Measurements from ENCODE around the gene RPL13.
"Not testable (repeated sequence)": the region's sequence is repeated elsewhere in the genome, so short reads cannot be mapped to it uniquely, and the experiment has no call there.

RPL13 gene

DNA sequence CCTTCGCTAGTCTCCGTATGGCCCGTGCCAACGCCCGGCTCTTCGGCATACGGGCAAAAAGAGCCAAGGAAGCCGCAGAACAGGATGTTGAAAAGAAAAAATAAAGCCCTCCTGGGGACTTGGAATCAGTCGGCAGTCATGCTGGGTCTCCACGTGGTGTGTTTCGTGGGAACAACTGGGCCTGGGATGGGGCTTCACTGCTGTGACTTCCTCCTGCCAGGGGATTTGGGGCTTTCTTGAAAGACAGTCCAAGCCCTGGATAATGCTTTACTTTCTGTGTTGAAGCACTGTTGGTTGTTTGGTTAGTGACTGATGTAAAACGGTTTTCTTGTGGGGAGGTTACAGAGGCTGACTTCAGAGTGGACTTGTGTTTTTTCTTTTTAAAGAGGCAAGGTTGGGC is 2.5 kb downstream of the RPL13 start:
- DNase-seq (ENCODE audit: low spot score) (no peak), FAIRE-seq (no peak)

DNA sequence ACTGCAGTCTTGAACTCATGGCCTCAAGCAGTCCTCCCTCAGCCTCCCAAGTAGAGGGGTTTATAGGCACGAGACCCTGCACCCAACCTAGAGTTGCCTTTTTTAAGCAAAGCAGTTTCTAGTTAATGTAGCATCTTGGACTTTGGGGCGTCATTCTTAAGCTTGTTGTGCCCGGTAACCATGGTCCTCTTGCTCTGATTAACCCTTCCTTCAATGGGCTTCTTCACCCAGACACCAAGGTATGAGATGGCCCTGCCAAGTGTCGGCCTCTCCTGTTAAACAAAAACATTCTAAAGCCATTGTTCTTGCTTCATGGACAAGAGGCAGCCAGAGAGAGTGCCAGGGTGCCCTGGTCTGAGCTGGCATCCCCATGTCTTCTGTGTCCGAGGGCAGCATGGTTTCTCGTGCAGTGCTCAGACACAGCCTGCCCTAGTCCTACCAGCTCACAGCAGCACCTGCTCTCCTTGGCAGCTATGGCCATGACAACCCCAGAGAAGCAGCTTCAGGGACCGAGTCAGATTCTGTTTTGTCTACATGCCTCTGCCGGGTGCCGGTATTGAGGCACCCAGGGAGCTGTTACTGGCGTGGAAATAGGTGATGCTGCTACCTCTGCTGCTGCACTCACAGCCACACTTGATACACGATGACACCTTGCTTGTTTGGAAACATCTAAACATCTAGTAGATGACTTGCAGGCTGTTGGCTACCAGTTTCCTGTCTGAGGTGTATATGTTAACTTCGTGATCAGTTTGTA is 3.3 kb downstream of the RPL13 start:
- no peak for FAIRE-seq

DNA sequence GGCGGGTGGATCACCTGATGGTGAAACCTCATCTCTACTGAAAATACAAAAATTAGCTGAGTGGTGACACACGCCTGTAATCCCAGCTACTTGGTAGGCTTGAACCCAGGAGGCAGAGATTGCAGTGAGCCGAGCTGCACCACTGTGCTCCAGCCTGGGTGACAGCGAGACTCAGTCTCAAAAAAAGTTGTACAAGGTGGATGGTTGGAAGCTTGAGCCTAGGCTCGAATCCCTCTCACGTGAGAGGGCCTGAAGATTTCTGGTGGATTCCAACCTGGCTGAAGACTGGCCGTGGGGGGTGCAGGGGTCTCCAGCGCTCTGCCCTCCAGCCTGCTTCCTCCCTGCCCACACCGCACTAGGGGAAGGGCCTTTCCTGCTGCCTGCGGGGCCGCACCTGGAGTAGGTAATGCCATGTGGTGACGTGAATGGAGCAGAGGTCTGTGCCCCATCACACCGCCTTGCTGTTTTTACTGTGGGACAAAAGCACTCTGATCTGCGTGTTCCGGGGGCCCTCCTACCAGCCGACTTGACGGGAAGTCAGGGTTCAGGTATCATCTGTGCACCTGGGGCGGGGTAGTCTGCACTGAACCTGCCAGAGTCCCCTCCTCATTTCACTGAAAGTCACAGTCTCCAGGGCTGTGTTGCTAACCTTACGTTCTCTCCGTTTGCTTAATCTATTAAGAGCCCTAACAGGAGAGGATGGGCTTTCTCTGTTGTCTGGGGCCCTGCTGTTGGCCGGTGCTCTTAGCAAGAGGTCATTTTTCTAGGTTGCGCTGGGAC is 4.2 kb downstream of the RPL13 start:
- FAIRE-seq (no peak), DNase-seq (ENCODE audit: low spot score) (no peak)

More for the DNA sequence above, 3.3 kb downstream of the RPL13 start:
- no peak for DNase-seq (ENCODE audit: low spot score)

DNA sequence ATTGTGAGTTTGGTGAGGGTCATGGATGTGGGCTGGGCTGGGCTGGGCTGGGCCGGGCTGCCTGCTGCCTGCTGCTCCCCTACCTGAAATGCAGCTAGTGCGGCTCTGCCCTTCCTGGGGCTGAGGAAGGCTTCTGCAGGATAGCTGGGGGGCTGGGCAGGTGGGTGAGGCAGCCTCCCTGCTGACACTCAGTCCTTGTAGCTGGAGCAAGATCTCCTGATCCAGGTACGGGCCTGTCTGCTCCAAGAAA is 4.7 kb downstream of the RPL13 start:
- no peak for FAIRE-seq
- no peak for DNase-seq (ENCODE audit: low spot score)

DNA sequence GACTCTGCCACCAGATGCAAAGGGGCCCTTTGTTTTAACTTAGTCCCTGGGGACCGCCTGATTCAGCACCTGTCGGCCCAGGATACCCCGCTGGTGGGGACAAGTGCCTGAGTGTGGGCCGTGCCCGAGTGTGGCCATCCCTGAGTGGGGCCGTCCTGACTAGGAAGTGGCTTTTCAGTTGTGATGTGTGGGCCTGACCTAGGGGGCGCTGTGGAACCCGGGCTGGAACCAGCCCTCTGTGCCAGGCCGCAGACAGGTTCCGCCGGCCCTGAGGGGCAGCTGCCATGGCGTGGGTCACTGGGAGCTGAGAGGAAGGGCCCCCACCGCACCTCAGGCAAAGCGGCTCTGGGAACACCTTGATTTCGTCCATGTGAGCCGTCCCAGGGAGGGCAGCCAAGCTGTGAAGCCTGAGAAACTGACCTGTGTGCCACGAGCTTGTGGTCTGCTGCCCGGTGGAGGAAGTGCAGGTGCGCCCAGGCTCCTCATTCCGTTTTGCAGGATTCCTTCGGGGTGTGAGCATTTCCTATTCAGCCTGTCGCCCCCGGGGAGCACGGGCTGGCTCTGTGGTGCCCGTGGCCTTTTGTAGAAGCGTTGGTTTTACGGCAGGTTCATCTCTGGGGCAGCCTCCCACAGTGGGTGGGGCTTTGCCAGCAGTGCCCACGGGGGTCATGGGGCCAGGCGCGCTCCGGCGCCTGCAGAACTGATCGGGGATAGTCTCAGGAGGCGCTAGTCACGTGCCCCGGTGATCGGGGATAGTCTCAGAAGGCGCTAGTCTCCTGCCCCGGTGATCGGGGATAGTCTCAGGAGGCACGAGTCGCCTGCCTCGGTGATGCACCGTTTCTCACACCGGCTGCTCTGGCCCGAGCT is 5.3 kb downstream of the RPL13 start:
- FAIRE-seq (no peak), DNase-seq (ENCODE audit: low spot score) (peak; percentile 70)

DNA sequence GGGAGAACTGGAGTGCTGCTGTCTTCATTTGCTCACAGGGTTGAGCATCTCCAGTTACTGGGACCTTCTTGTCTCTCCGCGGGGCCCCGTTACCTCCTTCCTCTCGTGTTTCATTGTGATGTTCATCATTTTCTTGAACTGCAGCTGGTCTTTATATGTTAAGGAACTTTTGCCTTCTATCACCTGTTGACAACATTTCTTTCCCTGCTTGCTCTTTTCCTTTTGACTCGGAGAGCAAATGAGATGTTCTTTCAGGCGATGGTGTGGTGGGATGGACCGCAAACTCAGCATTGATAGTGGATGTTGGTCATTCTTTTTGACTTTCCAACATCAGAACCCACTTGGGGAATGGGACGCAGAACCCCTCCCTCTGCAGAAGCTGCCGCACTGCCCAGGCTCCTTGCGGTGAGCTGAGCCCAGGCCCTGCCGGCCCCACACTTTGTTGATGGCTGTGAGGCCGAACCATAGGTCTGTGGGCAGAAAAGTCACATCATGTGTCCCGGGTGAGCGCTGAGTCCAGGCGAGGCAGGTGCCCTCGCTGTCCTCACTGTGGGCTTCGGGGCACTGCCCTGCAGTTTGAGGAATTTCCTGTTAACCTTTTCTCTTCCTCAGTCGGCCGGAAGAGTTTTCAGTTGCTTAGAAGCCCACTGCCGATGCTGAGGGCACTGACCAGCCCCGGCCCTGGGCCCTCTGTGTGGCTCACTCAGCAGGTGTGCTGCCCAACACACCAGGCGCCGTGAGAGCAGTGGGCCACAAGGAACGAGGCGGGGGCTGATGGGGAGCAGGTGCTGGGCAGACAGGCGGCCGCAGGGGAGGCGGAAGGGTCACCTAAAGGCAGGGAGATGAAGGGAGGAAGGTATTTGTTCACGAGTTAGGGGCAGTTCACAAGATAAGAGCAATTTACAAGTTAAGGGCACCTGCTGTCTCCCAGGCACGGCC is 7.4 kb downstream of the RPL13 start:
- DNase-seq (ENCODE audit: low spot score) = no peak
- no peak for FAIRE-seq

DNA sequence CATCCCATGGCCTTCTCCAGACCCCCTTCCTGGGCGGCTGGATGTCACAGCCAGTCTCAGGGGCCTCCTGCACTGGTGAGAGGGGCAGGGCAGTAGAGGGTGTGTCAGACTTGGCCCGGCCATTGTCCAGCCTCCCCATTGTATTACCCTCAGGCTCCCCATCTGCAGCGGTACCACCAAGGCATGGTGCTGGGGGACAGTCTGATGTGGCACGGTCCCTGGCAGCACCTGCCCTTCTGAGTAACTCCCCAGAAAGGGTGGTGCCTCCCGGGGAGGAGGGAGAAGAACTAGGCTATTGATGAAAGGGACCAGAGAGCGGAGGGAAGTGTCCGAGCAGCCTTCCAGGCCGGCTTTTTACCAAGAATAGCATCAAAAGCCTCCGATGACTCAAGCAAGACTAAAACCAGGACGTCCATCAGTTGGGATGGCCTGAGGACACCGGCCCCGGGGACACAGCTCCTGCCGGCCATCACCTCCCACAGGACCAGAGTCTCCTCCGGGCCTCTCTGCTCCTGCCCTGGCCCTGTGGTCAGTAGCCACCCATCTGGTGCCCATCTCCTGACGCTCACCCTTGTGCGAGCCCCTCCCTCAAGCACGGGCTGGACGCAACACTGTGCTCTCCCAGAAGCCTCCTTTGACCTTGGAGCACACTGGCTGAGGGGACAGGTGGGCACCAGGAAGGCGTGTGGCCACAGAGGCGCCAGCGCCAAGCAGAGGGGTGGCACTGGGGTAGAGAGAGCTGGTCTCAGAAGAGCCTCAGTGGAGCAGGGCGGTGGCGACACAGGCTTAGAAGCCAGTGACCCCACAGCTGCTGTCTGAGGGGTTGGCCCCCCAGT is 9.2 kb downstream of the RPL13 start:
- FAIRE-seq (no peak), DNase-seq (ENCODE audit: low spot score) (no peak)

DNA sequence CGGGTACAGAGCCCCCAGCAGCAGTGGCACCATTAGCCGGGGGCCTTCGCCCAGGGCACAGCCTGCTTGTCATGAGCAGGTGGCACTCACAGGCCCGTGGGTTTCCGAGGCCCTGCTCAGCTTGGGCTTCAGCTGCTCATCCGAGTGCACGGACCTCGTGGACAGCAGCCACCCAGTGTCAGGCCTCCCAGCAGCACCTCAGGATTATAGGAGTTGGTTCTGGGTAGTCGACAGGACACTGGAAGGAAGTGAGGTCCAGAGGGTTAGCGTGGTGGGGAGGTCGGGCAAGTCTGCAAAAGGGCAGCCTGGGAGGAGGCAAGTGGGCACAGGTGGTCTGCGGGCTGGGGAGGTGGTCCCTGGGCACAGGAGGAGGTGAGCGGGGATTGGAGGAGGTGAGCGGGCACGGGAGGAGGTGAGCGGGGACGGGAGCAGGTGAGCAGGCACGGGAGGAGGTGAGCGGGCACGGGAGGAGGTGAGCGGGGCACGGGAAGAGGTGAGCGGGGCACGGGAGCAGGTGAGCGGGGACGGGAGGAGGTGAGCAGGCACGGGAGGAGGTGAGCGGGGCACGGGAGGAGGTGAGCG is 10.0 kb downstream of the RPL13 start:
- no peak for DNase-seq (ENCODE audit: low spot score)
- no peak for FAIRE-seq

DNA sequence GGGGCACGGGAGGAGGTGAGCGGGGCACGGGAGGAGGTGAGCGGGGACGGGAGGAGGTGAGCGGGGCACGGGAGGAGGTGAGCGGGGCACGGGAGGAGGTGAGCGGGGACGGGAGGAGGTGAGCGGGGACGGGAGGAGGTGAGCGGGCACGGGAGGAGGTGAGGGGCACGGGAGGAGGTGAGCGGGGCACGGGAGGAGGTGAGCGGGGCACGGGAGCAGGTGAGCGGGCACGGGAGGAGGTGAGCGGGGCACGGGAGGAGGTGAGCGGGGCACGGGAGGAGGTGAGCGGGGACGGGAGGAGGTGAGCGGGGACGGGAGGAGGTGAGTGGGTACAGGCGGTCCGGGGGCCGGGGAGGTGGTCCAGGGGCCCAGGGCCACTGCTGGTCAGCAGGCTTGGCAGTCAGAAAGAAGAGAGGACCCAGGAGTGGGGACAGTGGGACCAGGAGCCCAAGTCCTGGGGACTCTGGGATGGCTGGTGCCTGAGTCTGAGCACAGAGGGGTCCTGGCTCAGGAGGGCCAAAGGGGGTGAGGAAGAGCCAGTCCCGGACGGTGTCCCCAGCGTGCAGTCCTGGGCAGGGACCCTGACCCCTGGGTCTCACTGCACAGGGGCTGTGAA is 10.6 kb downstream of the RPL13 start:
- not testable (repeated sequence) for DNase-seq (ENCODE audit: low spot score); FAIRE-seq

DNA sequence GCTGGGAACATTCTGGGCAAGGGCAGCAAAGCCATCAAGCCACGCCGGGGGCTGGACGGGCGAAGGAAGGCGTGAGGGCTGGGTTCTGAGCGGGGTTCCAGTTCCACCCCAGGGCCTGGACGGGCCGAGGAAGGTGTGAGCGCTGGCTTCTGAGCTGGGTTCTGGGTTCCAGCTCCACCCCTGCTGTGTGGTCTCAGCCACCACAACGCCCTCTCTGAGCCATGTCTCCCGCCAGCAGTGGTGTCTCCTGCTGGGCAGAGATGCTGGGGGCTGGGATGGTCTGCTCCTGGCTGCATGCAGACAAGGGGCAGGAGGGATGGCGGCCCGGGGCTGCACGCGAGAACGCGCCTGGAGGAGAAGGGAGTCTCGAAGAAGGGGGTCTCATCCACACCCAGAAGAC is 11.2 kb downstream of the RPL13 start:
- DNase-seq (ENCODE audit: low spot score) (no peak), FAIRE-seq (no peak)

DNA sequence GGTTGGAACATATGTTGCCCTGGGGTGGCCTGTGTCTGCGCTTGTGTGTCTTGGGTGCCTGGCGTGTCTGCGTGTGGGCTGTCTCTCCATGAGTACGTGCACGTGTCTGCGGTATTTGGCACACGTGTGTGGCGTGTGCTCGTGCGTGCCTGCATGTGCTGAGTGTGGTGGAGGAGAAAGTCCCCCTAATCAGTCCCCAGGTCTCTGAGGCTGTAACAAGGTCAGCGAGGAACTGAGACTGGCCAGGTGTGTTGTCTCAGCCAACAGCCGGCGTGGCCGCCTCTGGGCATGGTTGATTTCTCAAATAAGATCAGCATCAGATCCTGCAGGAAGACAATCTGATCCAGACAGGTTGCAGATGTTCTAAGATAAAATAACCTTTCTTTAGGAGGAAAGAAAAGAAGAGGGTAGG is 11.6 kb downstream of the RPL13 start:
- FAIRE-seq (no peak), DNase-seq (ENCODE audit: low spot score) (no peak)

DNA sequence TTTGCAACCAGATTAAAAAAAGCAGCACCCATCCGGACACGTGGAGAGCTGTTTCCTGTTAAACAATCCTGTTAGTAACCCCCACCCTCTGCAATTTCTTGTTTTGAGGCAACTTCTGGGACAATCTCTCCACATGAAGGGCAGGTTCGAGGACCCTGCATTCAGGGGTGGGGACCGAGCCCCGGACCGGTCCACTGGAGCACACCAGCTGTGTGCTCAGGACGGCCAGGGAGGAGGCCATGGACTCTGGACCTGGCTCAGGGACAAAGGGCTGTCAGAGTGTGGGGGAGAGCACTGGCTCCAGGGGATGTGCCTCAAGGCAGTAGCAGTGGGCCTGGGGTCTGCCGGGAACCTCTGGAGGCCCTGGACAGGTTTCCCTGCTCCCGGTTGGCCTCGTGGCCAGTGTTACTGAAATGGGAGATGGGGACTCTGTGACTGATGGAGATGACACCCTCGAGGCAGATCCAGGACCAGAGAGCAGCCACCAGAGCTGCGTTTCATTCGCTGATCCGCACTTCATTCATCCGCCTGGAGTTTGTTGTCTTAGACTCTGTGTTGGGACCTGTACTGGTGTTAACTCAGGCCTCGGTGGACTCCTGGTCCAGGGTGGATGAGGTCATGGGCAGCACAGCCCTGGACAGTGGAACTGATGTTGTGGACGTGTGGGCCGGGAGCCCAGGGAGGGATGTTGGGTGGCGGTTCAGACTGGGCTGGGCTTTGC is 12.2 kb downstream of the RPL13 start:
- DNase-seq (ENCODE audit: low spot score) (no peak), FAIRE-seq (no peak)

DNA sequence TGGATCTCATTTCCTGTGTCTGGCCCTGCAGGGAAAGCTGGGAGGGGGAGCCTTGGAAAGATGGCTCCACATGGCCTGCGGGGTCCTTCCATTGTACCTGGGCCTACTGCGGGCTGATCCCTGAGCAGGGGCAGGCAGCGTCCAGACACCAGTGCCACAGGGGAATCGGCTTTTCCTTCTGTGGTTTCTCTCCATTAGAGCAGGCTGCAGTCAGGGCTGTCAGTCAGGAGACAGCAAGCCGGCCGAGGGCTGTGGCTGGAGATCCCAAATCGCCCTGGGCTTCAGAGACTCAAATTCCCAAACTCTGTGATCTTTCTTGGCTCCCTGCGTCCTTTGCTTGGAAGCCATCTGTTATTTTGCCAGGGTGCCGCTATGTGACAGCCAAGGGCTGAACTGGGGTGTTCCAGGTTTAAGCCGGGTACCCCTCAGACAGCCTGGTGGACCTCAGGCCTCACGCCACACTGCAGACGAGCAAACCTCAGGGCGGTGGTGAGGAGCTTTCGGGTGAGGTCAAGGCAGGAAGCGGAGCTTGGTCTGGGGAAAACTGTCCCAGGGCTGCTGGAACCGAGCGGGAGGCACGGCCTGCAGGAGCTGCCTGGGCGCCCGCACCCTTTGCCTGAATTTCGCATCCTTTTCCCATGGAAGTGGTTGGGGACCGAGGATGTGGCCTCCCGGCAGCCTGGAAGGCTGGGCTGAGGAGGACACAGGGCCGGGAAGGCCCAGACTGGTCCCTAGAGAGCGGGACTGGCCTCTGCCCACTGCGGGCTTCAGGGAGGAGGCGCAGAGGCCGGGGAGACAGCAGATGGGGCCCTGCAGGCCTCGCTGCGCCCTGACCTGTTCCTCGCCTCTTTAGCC is 13.6 kb downstream of the RPL13 start:
- FAIRE-seq (no peak), DNase-seq (ENCODE audit: low spot score) (no peak)

DNA sequence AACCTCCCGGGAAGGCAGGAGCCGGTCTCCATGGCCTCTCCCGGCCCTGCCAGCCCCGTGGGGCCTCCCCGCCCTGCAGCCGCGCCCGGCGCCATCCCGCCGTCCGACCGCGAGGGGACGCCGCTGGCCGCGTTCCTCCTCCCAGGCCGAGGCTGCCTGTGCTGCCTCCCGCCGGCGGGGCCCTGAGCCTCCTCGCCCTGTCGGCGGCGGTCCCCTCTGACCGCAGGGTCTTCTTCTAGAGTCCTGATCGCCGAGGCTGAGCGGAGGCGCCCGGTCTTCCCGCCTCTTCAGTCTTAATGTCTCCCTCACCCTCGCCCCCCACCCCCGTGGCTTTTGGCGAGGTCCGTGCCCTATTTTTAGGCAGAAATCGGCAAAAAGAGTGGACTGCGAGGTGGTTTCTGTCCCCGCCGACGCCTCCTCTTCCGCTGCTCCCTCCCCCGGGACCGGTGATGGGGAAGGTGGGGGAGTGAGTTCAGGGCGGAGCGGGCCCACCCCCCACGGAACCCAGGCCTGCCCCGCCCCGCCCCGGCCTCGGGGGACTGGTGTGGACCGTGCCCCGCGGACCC is 14.3 kb downstream of the RPL13 start:
- FAIRE-seq (no peak), DNase-seq (ENCODE audit: low spot score) (no peak)

DNA sequence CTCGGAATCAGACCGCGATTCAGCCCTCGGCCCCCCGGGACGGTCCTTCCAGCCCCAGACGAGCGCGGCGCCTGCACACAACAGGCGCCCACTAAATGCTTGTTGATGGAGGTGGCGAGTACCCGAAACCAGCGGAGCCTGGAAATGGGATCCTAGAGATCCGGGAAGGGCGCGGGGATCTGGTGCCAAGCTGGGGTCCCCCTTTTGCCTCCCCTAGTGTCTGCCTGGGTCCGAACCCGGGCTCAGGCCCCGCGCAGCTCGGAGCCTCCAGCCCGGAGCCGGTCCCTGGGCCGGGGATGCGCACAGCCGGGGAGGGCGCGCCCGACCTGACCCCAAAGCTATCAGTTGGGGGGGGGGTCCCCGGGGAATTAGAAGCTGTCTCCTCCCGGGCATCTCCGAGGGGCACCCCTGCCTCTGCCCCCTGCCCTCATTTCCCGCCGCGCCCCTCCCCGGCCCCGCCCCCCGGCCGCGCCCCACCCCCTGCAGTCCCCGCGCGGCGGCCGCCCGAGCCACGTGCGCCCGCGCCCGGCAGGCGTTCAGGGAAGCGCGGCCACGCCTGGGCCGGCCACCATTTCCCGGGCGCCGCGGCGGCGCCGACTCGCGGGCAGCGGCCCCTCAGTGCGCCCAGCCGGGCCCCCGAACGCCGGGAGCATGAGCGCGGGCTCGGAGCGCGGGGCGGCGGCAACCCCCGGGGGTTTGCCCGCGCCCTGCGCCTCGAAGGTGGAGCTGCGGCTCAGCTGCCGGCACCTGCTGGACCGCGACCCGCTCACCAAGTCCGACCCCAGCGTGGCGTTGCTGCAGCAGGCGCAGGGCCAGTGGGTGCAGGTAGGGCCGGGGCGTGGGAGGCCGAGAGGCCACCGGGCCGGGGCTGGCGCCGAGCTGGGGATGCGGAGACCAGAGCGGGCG is 15.0 kb downstream of the RPL13 start, which contains the start of gene CPNE7:
Gene CPNE7 (plus strand): TSS at position 512 of the 906 bp plus-strand sequence. CDS start 140 bp downstream, at position 652.
- FAIRE-seq (no peak), DNase-seq (ENCODE audit: low spot score) (no peak)

Measured in RCC 7860 (cell line).